HG03103 (cell line): Measurements from ENCODE around the gene HLF.

Source experiments
- ATAC-seq: cut with Tn5 transposase; IDR thresholded peaks from one replicate; pipeline ENCODE4 v1.9.1; 2021; ENCODE audit warnings: low read depth; ENCODE audit not compliant: unreplicated experiment

Gene HLF

DNA sequence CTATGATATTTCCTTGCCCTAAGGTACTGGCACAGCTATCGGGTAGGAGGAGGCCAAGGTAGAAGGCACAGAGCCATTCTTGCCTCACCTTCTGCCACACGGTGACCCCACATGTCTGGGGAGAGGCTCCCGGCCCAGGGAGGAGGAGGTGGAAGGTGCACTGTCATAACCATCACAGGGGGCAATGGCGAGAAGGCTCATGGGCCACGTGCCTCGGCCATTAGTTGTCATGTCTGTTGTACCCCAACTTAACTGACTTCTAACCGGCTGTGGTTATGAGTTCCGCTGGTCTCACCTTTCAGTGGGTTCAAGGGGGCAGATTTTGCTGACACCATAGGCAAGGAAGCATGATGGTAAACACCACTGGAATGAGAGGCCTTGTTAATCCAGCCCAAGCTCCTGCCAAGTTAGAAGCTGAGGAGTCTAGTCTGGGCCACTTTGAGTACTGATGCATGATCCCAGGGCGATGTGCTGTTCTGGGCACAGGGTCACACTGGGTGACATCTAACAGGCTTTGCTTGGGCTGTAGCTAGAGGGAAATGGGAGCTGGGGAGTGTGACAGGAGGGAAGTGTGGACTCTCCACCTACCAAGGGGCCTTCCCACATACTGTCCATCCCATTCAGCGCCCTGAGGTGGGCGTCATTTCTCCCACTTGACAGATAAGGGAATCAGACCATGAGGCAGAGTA lies 39.6 kb downstream of the HLF start:
- no peak for ATAC-seq

DNA sequence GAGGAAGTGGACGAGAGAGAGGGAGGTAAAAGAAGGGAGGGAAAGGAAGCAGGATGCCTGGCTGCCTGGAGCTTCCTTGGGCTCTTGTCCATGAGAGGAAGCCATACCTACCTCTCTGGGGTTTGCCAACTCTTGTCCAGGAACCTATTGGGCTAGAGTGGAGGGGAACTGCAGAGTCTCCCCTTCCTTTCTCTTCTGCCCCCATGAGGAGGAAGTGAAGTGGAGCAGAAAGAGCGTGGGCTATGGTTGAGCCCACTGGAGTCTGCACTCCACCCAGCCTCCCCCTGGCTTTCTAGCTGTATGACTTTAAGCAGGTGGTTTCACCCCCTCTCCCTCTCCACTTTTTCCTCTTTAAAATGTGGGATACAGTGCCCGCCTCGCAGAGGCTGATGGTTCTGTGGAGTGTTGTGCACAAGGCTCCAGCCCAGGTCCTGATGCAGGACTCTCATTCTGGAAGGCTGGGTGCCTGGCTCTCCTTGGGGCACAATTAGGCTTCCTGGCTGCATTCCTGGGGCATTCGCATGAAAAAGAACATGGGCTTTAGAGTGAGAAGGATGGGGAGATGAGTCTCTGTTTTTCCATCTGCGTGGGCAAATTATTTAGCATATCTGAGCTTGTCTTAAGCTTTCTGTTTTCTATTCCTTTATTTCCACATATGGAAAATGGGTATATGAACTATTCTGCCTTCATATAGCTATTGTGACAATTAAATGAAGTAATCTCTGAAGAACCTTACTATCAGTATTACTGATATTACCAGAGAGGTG lies 40.7 kb downstream of the HLF start:
- no peak for ATAC-seq

DNA sequence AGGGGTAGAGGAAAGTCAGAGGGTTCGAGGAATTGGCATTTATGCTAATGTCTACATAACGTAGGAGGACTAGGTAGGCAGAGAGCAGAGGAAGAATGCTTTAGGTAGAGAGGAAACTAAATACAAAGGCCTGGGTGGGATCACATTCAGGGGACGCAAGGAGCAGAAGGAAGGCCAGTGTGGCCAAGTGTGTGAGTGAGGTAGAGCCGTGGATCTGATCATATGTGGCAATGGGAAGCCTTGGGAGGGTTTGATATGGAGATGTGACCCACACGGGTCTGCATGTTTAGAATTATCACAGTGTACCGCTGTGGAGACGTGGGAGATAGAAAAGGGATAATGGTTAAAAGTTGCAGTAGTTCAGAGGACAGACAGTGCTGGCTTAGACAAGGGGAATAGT lies 43.1 kb downstream of the HLF start:
- ATAC-seq, result no peak

DNA sequence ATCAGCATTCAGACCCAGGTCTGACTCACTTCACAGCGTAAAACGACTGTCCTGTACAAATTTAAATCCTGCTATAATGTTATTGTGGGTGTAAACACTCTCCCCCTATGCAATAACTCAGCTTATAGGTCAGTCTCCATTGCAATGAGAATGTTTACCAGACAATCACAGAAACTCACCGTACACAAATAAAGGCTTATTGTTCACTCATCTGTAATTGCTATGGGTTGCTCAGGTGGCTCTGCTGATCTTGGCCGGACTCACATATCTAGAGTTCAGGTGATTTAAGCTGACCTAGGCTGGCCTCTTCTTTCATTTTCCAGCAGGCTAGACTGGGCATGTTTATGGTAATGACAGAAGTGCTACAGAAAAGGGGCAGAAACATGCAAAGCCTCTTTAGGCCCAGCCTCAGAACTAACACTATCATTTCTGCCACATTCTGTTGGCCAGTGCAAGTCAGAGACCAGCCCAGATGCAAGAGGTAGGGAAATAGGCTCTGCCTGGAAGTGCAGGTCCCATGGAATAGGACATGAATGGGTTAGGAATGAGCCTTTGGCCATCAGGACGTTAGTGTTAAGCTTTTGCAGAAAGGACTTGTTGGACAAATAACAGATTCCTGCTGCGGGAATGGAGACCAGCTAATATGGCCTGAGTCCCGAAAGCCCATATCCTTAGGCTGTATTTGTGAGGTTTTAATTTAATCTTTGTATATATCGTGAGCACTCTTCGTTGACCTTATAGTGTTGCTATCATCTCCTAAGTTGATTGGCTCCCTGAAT lies 44.0 kb downstream of the HLF start:
- ATAC-seq, result no peak

DNA sequence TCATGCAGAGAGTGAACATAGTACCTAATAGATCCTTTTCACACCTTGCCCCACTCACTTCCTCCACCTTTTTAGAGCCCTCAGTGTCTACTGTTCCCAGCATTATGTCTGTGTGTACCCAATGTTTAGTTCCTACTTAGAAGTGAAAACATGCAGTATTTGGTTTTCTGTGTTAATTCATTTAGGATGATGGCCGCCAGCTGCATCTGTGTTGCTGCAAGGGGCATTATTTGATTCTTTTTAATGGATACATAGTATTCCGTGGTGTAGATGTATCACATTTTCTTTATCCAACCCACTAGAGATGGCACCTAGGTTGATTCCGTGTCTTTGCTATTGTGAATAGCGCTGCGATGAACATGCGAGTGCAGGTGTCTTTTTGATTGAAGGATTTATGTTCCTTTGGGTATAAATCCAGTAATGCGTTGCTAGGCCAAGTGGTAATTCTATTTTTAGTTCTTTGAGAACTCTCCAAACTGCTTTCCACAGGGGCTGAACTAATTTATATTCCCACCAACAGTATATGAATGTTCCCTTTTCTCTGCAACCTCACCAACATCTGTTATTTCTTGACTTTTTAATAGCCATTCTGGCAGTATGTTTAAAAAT lies 47.1 kb downstream of the HLF start:
- ATAC-seq, result no peak

DNA sequence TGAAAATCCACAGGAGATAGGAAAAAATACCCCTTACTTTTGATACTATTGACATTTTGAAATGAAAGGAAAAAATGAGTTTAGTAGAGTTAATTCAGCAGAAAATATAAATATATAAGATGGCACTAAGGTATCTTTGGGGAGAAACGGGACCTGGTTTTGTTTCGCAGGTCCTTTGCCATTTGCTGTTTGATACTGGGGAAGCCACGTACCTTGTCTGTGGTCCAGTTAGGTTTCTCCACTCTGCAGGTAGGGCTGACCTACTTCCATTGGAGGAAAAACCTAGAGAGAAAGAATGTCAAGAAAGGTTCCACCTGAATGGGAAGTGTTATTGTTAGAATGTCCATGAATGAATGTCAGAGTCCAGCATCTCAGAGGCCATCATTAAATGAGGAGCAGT lies 48.1 kb downstream of the HLF start:
- no peak for ATAC-seq

DNA sequence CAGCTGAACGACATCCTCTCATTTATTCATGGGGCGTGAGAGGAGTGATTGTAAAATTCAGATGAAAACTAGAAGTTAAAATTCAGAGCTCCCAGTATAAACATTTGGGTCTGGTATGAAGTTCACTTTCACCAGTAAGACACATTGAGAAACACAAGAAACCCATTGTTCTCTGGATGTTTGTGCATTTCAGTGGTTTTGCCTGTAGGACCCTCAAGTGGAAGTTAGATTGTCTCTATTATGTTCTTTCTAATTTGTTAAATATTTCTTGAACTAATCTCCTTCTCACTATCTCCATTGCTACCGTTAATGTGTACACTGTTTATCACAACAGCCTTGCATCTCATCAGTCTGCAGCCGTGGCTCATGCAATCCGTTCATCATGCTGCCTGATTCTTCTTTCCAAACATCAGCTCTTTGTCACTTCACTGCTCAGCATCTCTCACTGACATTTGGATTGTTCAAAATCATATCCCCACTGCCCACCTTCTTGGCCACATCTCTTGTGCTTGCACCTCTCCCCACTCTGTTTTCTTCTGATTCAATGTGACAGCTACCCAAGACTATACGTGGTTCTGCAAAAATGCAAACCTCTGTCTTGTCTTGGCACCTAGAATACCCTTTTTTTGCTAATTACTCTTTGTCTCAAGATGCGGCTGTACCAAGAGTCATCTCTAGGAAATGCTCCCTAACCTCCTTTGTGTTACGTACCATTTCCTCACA lies 49.5 kb downstream of the HLF start:
- no peak for ATAC-seq

DNA sequence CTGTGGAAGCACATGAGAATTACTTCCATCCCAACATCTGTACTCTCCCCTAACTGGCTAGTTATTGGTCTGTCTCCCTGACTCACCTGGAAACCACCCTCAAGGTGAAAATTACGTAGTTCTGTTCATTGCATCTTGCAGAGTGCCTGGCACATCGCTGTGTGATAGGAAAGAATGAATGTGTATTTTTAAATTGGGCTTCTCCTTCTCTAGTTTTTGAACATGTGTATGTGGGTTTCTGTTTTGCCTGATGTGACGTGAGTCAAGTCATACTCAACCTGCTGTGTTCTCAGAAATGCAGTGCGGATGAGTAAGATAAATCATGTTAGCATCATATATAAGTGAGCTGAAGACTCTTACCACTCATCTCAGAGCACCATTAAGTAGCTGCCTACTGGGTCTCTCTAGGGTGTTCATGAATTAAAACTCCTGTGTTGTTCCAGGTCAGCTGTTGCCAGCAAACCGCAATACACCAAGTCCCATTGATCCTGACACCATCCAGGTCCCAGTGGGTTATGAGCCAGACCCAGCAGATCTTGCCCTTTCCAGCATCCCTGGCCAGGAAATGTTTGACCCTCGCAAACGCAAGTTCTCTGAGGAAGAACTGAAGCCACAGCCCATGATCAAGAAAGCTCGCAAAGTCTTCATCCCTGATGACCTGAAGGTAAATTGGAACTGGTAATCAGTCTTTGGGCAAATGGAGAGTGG lies 50.2 kb downstream of the HLF start:
- ATAC-seq, result no peak

DNA sequence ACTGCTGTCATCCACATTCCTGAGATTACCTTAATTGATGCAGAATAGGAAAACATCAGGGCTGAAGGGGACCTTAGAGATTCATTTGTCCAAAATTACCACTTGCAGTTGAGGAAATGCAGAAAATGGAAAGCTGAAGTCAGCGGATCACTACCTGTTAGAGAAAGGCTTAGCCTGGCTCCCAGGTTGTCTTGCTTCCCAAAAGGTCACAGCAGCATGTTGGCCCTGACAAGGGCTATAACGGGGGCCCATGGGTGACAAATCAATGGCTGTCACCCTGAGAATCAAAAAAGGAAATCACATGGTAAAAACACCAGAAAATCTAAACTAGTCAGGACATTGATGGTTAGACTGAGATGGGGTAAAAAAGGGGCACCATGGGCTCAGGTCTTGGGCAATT lies 51.7 kb downstream of the HLF start:
- no peak for ATAC-seq

DNA sequence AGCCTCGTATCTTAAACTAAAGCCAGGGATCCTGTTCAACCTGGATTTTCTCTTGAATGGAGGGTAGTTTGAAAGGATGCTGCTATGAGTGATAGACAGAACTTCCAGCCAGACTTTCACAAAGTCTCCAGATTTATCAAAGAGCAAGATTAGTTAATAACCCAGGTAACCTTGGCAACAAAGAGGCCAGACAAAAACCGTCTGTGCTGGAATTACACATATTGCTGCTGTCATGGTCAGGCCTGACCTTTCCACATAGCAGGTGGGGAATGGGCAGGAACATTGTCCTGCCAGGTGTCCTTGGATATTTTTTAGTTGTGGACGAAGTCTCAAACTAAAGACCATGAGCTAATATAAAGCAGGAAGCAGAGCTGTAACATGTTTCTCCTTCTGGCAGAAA lies 52.5 kb downstream of the HLF start:
- no peak for ATAC-seq

DNA sequence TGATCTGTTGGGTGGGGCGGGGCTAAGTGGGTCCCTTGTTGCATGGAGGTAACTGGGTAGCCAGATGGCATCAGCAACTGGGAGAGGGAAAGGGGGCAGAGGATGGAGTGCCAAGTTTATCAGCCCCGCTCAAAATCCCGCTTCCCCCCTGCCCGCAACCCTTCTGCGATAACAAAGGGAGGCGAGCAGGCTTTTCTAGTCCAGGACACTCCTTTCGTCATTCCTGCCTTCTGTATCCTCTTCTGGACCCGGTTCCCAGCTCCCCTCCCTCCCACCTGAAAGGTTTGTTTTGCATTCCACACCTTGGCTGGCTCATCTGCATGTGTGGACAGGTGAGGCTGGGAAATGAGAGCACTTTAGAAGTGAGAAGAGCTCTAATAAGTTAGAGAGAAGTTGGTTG lies 53.3 kb downstream of the HLF start:
- no peak for ATAC-seq

DNA sequence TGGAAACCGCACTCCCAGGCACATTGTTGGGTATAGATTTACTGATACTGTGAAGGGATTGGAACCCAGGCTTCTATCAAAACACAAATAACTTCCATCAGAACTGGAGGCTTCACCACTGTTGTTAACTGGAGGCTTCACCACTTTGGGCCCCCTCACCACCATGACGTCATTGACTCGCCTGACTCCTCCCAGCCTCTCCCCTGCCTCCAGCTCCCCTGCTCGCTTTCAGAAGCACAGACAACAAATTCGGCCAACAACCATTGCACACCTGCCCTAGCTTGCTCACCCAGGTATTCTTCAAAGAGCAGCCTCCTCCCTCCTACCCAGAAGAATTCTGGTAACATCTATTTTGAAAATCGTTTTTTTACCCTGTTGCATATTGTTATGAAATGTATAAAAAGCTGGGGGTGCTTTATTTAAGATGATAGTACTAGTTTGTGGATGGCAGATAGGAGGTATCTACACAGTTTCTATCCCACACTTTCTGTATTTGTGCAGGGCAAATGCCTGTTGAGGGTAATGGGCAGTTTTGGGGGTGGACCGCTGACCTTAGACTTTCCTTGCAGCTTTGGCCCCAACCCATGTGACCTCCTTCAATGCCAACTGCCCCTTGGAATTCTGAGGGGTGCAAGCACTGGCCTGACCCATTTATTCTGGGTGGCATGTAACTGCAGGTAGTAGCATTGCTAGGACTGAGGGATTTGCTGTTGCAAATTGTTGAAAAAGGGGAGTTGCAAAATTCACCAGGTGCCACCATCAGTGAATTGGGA lies 54.1 kb downstream of the HLF start:
- no peak for ATAC-seq

DNA sequence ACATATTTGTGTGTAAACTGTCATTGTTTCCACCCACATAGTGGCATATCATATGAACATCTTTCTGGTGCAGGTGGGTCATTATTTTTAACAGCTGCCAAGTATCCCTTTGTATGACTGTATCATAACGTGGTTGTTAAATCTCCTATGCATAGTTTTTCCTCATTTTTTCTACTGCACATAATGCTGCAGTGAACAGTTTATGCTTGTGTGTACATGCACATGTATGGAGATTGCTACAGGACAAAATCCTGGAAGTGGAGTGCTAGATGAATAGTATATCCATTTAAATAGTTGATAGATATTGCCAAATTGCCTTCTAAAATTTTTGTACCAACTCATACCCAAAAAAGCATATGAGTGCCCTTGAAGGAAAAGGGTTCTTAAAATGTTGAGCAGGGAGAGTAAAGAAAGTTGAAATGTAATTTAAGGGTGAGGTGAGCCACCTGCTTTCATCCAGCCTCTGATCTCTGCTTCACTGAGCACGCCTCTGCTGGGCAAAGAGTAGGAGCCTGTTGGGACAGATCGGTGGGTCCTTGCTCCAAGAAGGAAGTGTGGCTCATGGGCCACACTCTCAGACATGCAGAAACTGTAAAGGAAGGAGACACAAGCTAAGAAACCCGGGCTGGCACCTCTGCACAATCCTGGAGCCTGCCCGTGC lies 55.3 kb downstream of the HLF start:
- ATAC-seq, result no peak

DNA sequence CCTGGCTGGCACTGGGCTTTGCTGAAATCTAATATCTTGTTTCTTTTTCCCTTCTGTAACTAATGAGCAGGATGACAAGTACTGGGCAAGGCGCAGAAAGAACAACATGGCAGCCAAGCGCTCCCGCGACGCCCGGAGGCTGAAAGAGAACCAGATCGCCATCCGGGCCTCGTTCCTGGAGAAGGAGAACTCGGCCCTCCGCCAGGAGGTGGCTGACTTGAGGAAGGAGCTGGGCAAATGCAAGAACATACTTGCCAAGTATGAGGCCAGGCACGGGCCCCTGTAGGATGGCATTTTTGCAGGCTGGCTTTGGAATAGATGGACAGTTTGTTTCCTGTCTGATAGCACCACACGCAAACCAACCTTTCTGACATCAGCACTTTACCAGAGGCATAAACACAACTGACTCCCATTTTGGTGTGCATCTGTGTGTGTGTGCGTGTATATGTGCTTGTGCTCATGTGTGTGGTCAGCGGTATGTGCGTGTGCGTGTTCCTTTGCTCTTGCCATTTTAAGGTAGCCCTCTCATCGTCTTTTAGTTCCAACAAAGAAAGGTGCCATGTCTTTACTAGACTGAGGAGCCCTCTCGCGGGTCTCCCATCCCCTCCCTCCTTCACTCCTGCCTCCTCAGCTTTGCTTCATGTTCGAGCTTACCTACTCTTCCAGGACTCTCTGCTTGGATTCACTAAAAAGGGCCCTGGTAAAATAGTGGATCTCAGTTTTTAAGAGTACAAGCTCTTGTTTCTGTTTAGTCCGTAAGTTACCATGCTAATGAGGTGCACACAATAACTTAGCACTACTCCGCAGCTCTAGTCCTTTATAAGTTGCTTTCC lies 56.0 kb downstream of the HLF start:
- no peak for ATAC-seq

DNA sequence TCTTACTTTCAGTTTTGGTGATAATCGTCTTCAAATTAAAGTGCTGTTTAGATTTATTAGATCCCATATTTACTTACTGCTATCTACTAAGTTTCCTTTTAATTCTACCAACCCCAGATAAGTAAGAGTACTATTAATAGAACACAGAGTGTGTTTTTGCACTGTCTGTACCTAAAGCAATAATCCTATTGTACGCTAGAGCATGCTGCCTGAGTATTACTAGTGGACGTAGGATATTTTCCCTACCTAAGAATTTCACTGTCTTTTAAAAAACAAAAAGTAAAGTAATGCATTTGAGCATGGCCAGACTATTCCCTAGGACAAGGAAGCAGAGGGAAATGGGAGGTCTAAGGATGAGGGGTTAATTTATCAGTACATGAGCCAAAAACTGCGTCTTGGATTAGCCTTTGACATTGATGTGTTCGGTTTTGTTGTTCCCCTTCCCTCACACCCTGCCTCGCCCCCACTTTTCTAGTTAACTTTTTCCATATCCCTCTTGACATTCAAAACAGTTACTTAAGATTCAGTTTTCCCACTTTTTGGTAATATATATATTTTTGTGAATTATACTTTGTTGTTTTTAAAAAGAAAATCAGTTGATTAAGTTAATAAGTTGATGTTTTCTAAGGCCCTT lies 56.8 kb downstream of the HLF start:
- no peak for ATAC-seq

DNA sequence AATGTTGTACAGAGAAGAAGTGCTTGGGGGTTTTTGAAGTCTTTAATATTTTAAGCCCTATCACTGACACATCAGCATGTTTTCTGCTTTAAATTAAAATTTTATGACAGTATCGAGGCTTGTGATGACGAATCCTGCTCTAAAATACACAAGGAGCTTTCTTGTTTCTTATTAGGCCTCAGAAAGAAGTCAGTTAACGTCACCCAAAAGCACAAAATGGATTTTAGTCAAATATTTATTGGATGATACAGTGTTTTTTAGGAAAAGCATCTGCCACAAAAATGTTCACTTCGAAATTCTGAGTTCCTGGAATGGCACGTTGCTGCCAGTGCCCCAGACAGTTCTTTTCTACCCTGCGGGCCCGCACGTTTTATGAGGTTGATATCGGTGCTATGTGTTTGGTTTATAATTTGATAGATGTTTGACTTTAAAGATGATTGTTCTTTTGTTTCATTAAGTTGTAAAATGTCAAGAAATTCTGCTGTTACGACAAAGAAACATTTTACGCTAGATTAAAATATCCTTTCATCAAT lies 57.8 kb downstream of the HLF start:
- no peak for ATAC-seq
